GM21786 (cell line): ENCODE measurements around the gene PNLIPRP1.

Experiments used
- ATAC-seq: cut with Tn5 transposase; IDR thresholded peaks from one replicate; pipeline ENCODE4 v1.9.1; 2021; ENCODE audit not compliant: unreplicated experiment

PNLIPRP1 gene

DNA sequence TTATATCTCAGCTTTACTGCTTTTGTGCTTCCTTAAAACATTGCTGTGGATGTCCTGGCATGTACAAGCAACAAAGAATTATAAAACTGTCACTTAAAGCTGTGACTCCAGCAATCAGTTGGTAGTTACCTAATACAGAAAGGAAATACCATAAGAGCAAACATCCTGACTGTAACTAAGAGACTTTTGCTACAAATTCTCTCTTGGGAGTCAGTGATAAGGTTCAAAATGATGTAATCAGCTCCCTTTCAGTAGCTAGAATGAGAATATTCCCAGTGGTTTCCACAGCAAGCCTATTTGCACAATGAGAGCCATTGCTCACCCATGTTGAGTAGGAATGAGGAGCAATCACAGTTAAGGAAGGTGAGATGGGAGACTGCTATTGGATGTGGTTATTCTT lies 7.6 kb downstream of the PNLIPRP1 start:
- no peak for ATAC-seq

DNA sequence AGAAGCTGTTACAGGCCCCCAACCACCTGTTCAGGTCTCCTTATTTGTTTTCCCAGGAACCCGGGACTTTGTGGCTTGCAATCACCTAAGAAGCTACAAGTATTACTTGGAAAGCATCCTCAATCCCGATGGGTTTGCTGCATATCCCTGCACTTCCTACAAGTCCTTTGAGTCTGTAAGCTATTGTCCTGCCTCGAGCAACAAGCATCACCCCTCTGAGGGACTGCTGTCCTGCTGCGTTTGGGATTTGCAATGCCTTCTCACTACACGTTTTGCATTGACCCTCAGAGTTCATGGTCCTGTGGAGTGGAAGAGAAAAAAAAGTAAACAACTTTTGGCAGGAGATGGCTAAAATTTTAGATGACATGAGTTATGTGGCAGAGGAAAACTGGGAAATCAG lies 9.2 kb downstream of the PNLIPRP1 start:
- ATAC-seq = no peak

- no peak for ATAC-seq
Measured at GRCh38 chr10:116602648-116603400, 12.1 kb downstream of the PNLIPRP1 start.

GRCh38 chr10:116606061-116606483 lies 15.3 kb downstream of the PNLIPRP1 start:
- ATAC-seq = no peak

DNA sequence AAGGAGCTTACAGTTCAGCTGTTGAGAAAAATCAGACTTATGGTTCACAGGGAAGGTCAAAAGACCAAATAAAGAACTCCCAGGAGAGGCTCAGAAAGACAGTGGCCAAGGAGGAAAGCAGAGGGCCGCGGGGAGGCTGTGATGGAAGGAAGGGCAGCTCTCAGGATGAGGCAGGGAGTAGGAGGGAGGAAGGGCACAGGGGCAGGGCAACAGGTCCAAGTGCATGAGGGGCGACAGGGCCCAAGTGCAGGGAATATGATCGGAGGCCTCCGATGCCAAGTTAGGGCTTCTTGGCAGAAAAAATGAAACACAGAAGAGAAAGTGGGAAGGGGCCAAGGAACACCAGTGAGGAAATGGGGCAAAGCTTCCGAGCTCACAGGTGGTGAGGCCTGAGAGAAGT lies 16.6 kb downstream of the PNLIPRP1 start:
- ATAC-seq = no peak

GRCh38 chr10:116608686-116609594 lies 18.2 kb downstream of the PNLIPRP1 start:
- ATAC-seq = no peak

- ATAC-seq = no peak
Measured at GRCh38 chr10:116610443-116611152, 19.8 kb downstream of the PNLIPRP1 start.

DNA sequence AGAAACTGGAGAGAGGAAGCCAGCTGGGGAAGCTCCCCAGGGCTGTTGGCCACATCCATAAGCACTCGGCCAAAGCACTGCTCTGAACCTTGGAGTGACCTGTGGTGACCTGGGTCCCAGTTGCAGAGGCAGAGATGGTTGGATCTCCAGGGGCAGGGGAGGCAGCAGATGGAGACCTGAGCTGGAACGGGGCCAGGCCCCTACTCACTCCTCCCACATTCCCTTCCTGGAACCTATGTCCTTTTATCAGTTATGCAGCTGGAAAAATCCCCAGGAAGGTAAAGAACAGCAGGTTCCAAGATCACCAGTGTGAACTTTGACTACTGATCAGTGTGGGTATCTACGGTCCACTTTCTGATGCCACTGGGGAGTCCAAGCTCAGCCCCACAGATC lies 20.4 kb downstream of the PNLIPRP1 start:
- no peak for ATAC-seq

- no peak for ATAC-seq
Measured at GRCh38 chr10:116612107-116612769, 21.5 kb downstream of the PNLIPRP1 start.

DNA sequence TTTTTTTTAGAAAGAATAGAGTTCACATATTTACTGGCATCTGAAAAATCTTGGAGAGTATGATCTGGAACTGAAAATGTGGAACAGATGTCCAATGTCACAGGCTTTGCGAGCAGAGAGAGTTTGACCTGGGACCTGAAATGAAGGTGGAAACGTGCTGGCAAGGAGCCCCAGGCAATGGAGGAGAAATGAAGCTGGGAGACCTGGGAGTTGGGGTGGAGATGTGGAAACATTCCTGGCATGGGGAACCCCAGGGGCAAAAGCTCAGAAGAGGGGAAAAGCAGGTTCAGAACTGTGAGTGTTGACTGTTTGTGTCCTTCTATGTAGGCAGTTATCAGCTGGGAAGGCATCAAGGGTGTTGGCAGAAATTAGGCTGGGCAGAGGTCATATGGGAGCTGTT lies 22.7 kb downstream of the PNLIPRP1 start:
- no peak for ATAC-seq

DNA sequence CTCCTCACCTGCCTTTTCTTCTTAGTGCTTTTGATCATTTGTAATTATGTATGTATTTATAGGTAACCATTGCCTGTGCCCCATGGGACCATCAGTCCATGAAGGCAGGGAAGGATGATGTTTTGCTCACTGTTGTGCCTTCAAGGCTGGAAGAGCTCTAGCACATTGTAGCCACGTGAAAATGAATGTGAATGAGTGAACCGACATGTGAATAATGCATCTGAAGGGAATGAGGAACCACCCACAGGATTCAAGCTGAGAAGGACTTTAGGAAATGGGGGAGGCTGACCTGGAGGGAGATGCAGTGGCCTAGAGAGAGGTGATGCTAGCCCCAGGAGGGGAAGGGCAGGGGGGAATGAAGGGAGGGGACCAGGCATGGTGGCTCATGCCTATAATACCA lies 24.0 kb downstream of the PNLIPRP1 start:
- no peak for ATAC-seq

DNA sequence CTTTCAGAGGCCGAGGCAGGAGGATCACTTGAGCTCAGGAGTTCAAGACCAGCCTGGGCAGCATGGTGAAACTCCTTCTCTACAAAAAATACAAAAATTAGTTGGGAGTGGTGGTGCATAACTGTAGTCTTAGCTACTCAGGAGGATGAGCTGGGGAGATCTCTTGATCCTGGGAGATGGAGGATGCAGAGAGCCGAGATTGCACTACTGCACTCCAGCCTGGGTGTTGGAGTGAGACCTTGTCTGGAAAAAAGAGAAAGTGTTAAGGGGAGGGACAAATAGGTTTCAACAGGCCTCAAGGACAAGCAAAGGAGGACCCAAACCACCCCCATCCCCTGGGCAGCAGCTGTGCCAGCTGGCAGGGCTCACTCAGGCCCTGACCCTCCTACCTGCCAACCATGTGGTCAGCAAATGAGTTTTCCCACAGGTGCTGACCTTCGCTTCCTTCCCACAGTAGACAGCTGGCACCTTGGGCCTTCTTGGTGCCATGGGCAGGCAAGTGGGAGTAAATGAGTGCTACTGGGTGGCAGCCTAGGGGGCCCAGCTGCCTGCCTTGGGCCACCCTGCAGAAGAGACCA lies 24.5 kb downstream of the PNLIPRP1 start:
- no peak for ATAC-seq

GRCh38 chr10:116620423-116621400 lies 30.0 kb downstream of the PNLIPRP1 start, which contains the start of gene PNLIPRP2:
TSS of gene PNLIPRP2 (plus strand) at chr10:116620953.
- no peak for ATAC-seq

- no peak for ATAC-seq
Measured at GRCh38 chr10:116621476-116621875, 30.7 kb downstream of the PNLIPRP1 start.

DNA sequence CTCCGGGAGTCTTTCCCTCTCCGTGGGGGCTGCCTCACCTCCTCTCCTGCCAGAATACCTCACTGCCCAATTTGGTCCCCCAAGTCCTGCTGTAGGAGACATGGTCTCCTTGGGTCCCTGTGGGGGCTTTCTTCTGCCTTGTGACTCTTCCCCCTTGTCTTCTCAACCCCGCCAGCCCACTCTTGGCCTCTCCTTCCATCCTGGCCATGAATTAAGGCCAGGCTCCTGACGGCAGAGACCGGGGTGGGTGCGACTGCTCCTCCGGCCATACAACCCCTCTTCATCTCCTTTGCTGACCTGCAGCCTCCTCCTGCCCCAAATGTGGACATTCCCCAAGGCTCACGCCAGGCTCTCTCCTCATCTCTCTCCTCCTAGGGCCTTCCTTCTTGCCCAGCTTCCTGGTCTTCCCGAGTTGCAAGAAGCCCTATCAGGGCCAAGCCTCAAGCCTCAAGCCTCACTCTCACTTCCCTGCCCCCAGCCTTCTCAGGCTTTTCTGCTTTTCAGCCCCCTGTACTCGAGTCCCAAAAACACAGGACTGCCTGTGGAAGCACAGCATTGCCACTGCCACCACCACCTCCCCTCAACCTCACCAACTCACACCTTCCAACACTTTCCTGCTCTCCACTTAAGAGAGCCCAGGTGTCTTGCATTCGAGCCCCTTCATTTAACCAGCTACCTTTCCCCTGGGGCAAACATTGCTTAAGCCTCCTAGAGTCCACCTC lies 31.3 kb downstream of the PNLIPRP1 start:
- no peak for ATAC-seq

DNA sequence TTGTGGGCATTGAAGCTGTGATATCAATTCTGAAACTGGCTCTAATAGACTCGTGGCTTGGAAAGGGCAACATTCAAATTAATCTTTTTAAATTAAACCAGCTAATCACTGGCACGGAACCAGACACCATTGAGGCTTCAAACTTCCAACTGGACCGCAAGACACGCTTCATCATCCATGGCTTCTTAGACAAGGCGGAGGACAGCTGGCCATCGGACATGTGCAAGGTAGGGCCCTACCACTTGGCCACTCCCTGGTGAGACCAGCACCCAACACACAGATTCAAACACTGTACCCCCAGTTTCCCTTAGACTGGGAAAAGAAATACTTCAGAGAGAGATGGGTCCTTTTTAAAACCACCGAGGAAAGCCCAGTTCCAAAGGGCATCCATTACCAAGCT lies 35.1 kb downstream of the PNLIPRP1 start:
- ATAC-seq = no peak

DNA sequence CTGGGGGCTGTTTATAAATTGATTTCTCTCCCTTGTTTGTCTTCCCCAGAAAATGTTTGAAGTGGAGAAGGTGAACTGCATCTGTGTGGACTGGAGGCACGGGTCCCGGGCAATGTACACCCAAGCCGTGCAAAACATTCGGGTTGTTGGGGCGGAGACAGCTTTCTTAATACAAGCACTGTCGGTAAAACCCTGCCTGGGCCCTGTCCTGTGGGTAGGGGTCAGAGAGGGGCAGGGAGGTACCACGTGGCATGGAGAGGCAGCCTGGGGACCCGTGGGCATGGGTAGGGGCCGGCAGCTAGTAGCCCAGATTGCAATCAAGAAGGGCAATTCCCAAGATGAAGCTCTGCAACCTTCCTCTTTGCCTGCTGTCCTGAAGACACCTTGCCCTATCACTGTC lies 36.1 kb downstream of the PNLIPRP1 start:
- no peak for ATAC-seq

GRCh38 chr10:116627386-116627933 lies 36.7 kb downstream of the PNLIPRP1 start:
- no peak for ATAC-seq
